PFSK-1 (cell line): Measurements from ENCODE around the gene HCFC1.

Experiments
- POLR2AphosphoS5 ChIP-seq: IDR thresholded peaks from 2 replicates; pipeline ENCODE4 v1.6.1; 2012; ENCODE audit warnings: low read depth, mild to moderate bottlenecking, control low read depth, low read length, moderate library complexity
- REST ChIP-seq, 2 experiments: IDR thresholded peaks; 2 replicates each; pipeline versions ENCODE4 v1.6.1 to v1.8.0; 2011 to 2012; ENCODE audit warnings: low read depth in 2 of 2, low read length in 2 of 2, control low read depth in 1 of 2, inconsistent platforms in 1 of 2, mild to moderate bottlenecking in 1 of 2, moderate library complexity in 1 of 2; ENCODE audit not compliant: insufficient read depth in 1 of 2
- SIN3A ChIP-seq: IDR thresholded peaks from 2 replicates; pipeline ENCODE4 v1.6.1; 2012; ENCODE audit warnings: mild to moderate bottlenecking, low read length, moderate library complexity, borderline replicate concordance; ENCODE audit not compliant: insufficient read depth
- TAF1 ChIP-seq: IDR thresholded peaks from 2 replicates; pipeline ENCODE4 v1.6.1; 2012; ENCODE audit warnings: low read length, control low read depth, borderline replicate concordance; ENCODE audit not compliant: insufficient read depth

GRCh38 chrX:153931151-153931550 is 40.5 kb downstream of the HCFC1 start:
- TF ChIP-seq TAF1 (no peak), REST (IDR thresholded peaks at IDR 0.05; ENCODE audit: insufficient read depth in 1 of 2, low read depth in 2 of 2, low read length in 2 of 2) (no peak), POLR2AphosphoS5 (no peak), SIN3A (no peak)
